Thoracic aorta (tissue), 2 donors: ENCODE measurements around the gene PRIM1. TPM values are rescaled to one million over a fixed set of nuclear protein-coding genes. Genes with fewer than 3 reads are reported as not detected.
A peak's percentile ranks its signal among the peaks of the same experiment; 100 is the strongest.
"Not testable (repeated sequence)": the region's sequence is repeated elsewhere in the genome, so short reads cannot be mapped to it uniquely, and the experiment has no call there.

Experiments used
- ATAC-seq: fragments of 150-250 bp; one replicate; pipeline ENCODE4 v1.8.0; 2017; ENCODE audit warnings: low read depth; ENCODE audit not compliant: insufficient number of reproducible peaks, low FRiP score
- DNase-seq: peaks from one replicate; pipeline ENCODE4 v3.0.0-alpha.2; 2020; ENCODE audit warnings: low spot score
- H3K27ac ChIP-seq, 2 donors: fragments of 200-600 bp; sonication (generic); 1 replicate in 1 of 2; 2 replicates in 1 of 2; pipeline ENCODE4 v1.5.1; 2016; ENCODE audit warnings: mild to moderate bottlenecking in 2 of 2, moderate library complexity in 2 of 2
- H3K27me3 ChIP-seq: fragments of 200-600 bp; sonication (generic); replicated peaks from 2 replicates; pipeline ENCODE4 v1.6.0; 2016; ENCODE audit warnings: mild to moderate bottlenecking; ENCODE audit not compliant: insufficient read depth
- H3K36me3 ChIP-seq: fragments of 200-600 bp; sonication (generic); one replicate; pipeline ENCODE4 v1.5.1; 2016
- H3K4me1 ChIP-seq, 2 donors: fragments of 200-600 bp; sonication (generic); 1 replicate in 1 of 2; 2 replicates in 1 of 2; pipeline versions ENCODE4 v1.5.1 to v1.6.0; 2016; ENCODE audit warnings: low read depth in 2 of 2, mild to moderate bottlenecking in 1 of 2; ENCODE audit not compliant: control insufficient read depth in 1 of 2
- H3K4me3 ChIP-seq: fragments of 200-600 bp; sonication (generic); 2 replicates; pipeline ENCODE4 v1.5.1; 2016; ENCODE audit warnings: mild to moderate bottlenecking
- H3K9me3 ChIP-seq: fragments of 200-600 bp; sonication (generic); 2 replicates; pipeline ENCODE4 v1.5.1; 2016
- total RNA-seq, 2 donors: library from RNA; depleted of rRNA; stranded (reverse); fragments of >200 nt; gene quantifications; one replicate each; pipeline versions ENCODE4 v1.1.0 to v1.2.3, GENCODE V29; 2016
- TF ChIP-seq, protein P1 (sequence below): fragments of 200-600 bp; sonication (generic); IDR thresholded peaks from one replicate; pipeline ENCODE4 v1.5.1; 2019; ENCODE audit warnings: antibody characterized with exemption

Gene PRIM1
- 1 to 10 TPM; 2.3 to 4.0 TPM for total RNA-seq

DNA sequence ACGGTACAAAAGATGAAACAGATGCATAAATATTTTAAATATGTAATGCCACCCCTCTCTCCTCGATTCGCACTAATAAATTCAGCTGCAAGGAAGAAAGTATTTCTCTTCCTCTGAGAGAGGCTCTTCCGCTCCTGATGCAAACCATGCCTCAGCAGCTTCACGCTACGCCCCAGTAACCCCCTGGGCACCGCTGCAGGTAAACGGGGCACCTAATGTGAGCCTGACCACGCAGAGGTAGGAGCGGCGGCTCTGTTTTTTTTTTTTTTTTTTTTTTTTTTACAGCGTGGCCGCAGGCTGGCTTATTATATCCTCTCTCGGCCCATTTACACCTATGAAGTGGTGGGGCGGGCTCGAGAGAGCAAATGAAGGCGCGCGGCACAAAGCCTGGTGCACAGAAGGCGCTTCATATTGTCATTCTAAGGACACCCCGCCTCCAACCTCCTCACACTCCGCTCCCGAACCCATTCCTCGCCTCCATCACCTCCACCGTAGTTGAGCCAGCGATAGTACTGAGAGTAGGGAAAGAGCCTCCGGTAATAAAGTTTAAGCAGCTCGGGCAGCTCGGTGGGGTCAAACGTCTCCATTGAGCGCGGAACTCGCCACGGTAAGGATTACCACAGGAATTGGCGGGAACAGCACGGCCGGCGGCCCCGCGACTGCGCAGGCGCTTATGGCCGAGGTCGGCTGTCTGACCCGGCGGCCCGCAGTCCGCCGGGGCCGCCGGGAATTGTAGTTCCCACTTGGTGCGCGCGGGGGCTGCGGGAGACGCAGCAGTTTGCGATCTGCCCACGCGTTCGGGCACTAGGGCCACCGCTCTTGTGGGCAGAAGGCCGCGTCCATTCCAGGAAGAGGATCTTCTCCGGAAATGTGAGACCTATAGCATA, at the start of gene PRIM1:
Gene PRIM1 (minus strand): TSS at position 612 of the 887 bp plus-strand sequence. CDS start 25 bp downstream, at position 587.
- Histone ChIP-seq H3K4me3 (peak within 1 kb of the TSS; percentile 92), H3K4me1 (peaks cover 5 to 9% of the 10 kb centered on the region in 2 donors), H3K27me3 (no peaks in the 10 kb centered on the region), H3K36me3 (no peaks in the 10 kb centered on the region), H3K9me3 (no peaks in the 10 kb centered on the region), H3K27ac (no peak within 1 kb of the TSS)
- TF ChIP-seq, protein P1, sequence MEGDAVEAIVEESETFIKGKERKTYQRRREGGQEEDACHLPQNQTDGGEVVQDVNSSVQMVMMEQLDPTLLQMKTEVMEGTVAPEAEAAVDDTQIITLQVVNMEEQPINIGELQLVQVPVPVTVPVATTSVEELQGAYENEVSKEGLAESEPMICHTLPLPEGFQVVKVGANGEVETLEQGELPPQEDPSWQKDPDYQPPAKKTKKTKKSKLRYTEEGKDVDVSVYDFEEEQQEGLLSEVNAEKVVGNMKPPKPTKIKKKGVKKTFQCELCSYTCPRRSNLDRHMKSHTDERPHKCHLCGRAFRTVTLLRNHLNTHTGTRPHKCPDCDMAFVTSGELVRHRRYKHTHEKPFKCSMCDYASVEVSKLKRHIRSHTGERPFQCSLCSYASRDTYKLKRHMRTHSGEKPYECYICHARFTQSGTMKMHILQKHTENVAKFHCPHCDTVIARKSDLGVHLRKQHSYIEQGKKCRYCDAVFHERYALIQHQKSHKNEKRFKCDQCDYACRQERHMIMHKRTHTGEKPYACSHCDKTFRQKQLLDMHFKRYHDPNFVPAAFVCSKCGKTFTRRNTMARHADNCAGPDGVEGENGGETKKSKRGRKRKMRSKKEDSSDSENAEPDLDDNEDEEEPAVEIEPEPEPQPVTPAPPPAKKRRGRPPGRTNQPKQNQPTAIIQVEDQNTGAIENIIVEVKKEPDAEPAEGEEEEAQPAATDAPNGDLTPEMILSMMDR: peak; percentile 44
- peak; percentile 24 for DNase-seq
- ATAC-seq: peak; percentile 80

DNA sequence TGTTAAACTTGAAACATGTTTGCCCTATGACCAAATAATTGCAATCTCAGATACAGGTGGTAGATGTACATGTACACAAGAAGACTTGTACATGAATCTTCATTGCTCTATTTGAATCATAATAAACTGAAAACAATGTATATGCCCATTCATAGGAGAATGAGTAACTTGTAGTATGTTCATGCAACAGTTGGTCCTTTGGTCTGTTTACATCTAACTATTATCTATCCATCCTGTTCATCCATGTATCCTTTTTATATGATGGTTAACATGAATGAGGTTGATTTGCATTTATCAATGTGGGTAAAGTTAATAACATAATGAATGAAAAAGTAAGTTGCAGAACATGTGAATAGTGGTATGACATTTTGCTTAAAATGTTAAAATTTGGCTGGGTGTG, 48.1 kb upstream of the PRIM1 start:
- Histone ChIP-seq H3K4me3 (no peak overlapping the region), H3K4me1 (peaks cover 0 to 18% of the 10 kb centered on the region in 2 donors), H3K36me3 (no peaks in the 10 kb centered on the region), H3K9me3 (no peaks in the 10 kb centered on the region), H3K27me3 (no peaks in the 10 kb centered on the region), H3K27ac (no peak overlapping the region)
- ATAC-seq: no peak
- no peak for DNase-seq
- TF ChIP-seq, protein P1: no peak

DNA sequence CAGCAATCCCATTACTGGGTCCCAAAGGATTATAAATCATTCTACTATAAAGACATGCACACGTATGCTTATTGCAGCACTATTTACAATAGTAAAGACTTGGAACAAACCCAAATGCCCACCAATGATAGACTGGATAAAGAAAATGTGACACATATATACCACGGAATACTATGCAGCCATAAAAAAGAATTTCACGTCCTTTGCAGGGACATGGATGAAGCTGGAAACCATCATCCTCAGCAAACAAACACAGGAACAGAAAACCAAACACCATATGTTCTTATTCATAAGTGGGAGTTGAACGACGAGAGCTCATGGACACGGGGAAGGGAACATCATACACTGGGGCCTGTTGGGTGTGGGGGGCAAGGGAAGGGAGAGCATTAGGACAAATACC, 47.2 kb upstream of the PRIM1 start:
- not testable (repeated sequence) for DNase-seq, H3K27ac ChIP-seq, H3K4me3 ChIP-seq, ATAC-seq, H3K36me3 ChIP-seq, H3K9me3 ChIP-seq, H3K27me3 ChIP-seq
- peaks cover 0 to 17% of the 10 kb centered on the region in 2 donors for H3K4me1 ChIP-seq

GRCh38 chr12:56795791-56796190, 43.7 kb upstream of the PRIM1 start:
- not testable (repeated sequence) for H3K4me1 ChIP-seq, H3K36me3 ChIP-seq, ATAC-seq, DNase-seq, H3K27me3 ChIP-seq, H3K27ac ChIP-seq, H3K4me3 ChIP-seq, H3K9me3 ChIP-seq

DNA sequence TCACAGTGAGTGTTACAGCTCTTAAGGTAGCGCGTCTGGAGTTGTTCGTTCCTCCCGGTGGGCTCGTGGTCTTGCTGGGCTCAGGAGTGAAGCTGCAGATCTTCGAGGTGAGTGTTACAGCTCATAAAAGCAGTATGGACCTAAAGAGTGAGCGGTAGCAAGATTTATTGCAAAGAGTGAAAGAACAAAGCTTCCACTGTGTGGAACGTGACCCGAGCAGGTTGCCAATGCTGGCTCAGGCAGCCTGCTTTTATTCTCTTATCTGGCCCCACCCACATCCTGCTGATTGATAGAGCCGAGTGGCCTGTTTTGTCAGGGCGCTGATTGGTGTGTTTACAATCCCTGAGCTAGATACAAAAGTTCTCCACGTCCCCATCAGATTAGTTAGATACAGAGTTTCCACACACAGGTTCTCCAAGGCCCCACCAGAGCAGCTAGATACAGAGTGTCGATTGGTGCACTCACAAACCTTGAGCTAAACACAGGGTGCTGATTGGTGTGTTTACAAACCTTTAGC, 43.0 kb upstream of the PRIM1 start:
- H3K4me1 ChIP-seq, H3K27ac ChIP-seq, DNase-seq, H3K27me3 ChIP-seq, H3K36me3 ChIP-seq, H3K9me3 ChIP-seq, H3K4me3 ChIP-seq, ATAC-seq: not testable (repeated sequence)

- H3K27me3 ChIP-seq, ATAC-seq, H3K36me3 ChIP-seq, H3K4me3 ChIP-seq, H3K27ac ChIP-seq, H3K9me3 ChIP-seq, H3K4me1 ChIP-seq, DNase-seq: not testable (repeated sequence)
Observed at GRCh38 chr12:56793124-56793523, 41.0 kb upstream of the PRIM1 start.

GRCh38 chr12:56792678-56793077, 40.6 kb upstream of the PRIM1 start:
- Histone ChIP-seq H3K4me1 (no peaks in the 10 kb centered on the region), H3K27ac (no peak overlapping the region), H3K27me3 (no peaks in the 10 kb centered on the region), H3K4me3 (no peak overlapping the region), H3K36me3 (no peaks in the 10 kb centered on the region), H3K9me3 (no peaks in the 10 kb centered on the region)
- ATAC-seq (no peak), DNase-seq (no peak)
- TF ChIP-seq, protein P1: no peak

- not testable (repeated sequence) for H3K36me3 ChIP-seq, H3K9me3 ChIP-seq, H3K27ac ChIP-seq, ATAC-seq, H3K4me3 ChIP-seq, H3K27me3 ChIP-seq, H3K4me1 ChIP-seq, DNase-seq
Observed at GRCh38 chr12:56789429-56789828, 37.3 kb upstream of the PRIM1 start.
